Endometrial microvascular endothelial cells (primary cell): ENCODE results near the gene ITGA7. TPM values are rescaled to one million over a fixed set of nuclear protein-coding genes. Genes with fewer than 3 reads are reported as not detected.

Experiments
- in situ Hi-C: cut with HindIII; loops from 2 replicates; pipeline ENCODE4 v1.10.0; 2017; ENCODE audit warnings: low sequenced_read_pairs, low pct_unique_long_range_greater_than_20kb; ENCODE audit errors: inconsistent ontology term
- total RNA-seq: library from RNA; depleted of rRNA; stranded (reverse); fragments of >200 nt; gene quantifications from one replicate; pipeline ENCODE4 v1.2.3, GENCODE V29; 2015; ENCODE audit errors: inconsistent ontology term

The ITGA7 gene, protein sequence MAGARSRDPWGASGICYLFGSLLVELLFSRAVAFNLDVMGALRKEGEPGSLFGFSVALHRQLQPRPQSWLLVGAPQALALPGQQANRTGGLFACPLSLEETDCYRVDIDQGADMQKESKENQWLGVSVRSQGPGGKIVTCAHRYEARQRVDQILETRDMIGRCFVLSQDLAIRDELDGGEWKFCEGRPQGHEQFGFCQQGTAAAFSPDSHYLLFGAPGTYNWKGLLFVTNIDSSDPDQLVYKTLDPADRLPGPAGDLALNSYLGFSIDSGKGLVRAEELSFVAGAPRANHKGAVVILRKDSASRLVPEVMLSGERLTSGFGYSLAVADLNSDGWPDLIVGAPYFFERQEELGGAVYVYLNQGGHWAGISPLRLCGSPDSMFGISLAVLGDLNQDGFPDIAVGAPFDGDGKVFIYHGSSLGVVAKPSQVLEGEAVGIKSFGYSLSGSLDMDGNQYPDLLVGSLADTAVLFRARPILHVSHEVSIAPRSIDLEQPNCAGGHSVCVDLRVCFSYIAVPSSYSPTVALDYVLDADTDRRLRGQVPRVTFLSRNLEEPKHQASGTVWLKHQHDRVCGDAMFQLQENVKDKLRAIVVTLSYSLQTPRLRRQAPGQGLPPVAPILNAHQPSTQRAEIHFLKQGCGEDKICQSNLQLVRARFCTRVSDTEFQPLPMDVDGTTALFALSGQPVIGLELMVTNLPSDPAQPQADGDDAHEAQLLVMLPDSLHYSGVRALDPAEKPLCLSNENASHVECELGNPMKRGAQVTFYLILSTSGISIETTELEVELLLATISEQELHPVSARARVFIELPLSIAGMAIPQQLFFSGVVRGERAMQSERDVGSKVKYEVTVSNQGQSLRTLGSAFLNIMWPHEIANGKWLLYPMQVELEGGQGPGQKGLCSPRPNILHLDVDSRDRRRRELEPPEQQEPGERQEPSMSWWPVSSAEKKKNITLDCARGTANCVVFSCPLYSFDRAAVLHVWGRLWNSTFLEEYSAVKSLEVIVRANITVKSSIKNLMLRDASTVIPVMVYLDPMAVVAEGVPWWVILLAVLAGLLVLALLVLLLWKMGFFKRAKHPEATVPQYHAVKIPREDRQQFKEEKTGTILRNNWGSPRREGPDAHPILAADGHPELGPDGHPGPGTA
- not detected for total RNA-seq

DNA sequence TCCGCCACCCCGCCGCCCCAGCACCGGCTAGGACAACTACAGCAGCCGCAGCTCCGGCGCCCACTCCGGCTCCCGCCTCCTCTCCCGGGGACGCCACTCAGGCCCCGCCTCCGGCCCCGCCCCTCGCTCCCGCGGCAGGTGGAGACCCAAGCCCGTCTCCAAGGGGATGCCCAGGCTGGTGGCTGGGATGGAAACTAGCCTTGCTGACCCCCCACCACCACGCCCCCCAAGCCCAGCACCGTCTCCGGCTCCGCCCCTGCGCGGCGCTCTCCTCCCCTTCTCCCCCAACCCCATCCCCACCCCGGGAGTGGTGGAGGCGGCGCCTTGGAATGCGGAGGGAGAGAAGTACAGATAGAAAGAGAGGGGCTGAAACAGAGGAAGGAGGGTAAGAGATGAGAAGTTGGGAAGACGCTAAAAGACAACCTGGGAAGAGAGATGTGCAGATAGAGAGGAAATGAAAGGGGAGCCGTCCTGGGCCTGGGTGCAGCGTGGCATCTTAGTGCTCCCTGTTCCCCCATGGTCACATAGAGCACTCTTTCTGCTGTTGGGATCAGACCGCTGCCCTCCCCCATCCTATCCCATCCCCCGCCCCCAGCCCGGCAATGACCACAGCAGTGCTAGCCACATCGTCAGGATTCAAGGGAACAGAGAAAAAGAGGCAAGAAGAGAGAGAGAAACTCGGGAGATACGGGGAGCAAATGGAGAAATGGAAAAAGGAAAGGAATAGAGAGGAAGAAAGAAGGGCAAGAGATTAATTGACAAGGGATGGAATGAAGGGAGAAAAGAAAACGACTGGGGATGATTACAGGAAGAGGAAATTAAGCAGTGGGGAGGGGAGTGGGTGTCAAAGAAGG lies at the start of gene ITGA7:
TSS of gene ITGA7 (minus strand) at position 64 of the 854 bp plus-strand sequence. CDS start 222 bp downstream, outside the sequence.
- in situ Hi-C loops: no loop called here

GRCh38 chr12:55755246-55755645 lies 47.5 kb upstream of the ITGA7 start:
- in situ Hi-C loops: no loop called here

- in situ Hi-C loops: no loop called here
These were observed 40.7 kb upstream of the ITGA7 start for GRCh38 chr12:55748230-55748993.

GRCh38 chr12:55746913-55747231 lies 39.2 kb upstream of the ITGA7 start:
- in situ Hi-C loops: no loop called here

DNA sequence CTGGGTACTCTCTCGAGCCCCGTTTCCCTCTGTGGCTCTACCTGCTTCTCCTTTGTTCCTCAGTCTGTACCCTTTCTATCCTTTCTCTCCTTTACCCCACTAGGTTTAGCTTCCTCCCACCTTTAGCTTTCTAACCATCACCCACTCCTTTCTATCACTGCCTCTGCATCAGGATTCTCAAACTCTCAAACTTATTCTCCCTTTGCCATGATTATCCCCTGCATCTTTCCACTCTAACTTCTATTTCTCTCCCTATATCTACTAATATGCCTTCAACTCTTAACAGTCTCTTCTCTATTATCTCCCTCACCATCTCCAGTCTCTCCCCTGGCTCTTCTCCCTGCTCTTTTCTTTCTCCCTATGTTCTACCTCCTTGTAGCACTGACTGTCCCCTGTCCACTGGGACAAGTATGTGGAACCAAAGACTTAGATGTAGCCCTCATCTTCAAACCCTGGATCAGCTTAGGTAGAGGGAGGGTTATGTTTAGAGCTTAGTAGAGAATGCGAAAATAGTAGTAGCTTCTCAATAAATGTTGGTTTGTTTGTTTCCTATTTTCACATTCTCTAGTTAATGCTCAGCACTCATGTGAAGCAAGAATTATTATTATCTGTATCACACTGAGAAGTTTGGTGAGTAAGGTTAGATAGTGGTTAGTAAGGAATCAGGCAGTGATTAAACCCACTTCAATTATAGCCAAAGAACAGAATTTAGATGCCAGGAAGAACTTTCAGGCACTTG lies 38.6 kb upstream of the ITGA7 start:
- in situ Hi-C loops: no loop called here

DNA sequence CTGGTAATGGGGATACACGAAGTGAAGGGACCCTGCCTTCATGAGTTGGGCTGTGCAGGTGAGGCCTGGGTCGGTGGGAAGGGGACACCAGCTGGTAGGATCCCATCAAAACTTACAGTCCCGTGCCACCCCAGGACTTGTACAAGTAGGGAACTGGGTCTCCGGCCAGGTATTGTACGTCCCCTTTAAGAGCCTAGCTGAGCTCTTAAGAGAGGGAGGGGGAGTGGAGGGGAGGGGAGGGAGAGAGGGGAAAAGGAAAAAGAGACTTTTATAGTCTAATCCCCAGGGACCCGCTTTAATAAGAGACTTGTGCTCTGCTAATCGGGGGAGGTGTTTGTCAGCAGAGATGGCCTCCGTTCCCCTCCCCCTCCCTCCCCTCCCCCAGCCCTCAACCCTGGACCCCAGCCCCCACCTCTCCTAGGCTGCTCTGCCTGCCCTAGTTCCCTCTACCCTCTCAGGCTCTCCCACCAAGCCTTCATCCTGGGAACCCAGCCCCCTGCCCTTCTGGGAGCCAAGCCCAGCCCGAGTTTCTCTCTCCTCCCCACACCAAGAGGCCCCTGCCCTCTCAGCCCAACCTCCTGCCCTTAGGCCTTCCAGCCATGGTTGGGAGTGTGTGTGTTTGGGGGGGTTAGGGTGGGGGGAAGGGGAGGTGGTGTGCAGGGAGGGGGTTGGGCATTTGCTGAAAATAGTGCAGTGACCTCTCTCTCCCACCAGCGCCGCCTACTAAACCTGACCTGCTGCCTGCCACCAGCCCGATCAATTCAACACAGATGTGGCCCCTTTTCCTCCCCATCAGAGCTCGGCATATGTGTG lies 37.9 kb upstream of the ITGA7 start:
- in situ Hi-C loops: no loop called here

DNA sequence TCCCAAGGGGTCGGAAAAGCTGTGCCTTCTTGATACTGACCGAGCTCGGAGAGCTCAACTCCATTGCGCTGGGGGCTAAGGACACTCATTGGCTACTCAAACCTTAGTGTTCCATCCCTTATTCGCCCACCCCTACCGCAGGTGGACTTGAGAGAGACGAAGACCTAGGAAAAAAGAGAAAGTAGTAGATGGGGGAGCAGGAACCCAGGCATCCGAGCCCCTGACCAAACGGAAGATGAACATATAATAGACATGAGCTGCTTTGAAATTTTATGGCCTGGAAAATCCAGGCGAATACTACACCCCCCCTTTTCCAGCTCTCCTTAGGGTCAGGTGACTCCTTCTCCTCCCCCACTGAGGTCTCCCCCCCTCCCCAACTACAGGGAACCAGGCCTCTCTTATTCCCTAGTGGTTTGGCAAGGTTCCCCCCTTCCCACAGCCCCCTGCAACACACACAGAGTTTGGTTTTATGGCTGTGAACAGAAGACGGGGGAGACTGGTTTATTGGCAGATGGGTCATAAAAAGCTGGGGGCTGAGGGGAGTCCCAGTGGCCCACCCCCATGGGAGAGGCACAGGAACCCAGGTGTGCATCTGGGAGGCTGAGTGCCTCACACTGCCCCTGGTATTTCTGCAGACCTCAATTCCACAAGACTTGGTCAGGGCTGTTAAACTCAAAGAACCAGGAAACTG lies 36.8 kb upstream of the ITGA7 start:
- in situ Hi-C loops: no loop called here

DNA sequence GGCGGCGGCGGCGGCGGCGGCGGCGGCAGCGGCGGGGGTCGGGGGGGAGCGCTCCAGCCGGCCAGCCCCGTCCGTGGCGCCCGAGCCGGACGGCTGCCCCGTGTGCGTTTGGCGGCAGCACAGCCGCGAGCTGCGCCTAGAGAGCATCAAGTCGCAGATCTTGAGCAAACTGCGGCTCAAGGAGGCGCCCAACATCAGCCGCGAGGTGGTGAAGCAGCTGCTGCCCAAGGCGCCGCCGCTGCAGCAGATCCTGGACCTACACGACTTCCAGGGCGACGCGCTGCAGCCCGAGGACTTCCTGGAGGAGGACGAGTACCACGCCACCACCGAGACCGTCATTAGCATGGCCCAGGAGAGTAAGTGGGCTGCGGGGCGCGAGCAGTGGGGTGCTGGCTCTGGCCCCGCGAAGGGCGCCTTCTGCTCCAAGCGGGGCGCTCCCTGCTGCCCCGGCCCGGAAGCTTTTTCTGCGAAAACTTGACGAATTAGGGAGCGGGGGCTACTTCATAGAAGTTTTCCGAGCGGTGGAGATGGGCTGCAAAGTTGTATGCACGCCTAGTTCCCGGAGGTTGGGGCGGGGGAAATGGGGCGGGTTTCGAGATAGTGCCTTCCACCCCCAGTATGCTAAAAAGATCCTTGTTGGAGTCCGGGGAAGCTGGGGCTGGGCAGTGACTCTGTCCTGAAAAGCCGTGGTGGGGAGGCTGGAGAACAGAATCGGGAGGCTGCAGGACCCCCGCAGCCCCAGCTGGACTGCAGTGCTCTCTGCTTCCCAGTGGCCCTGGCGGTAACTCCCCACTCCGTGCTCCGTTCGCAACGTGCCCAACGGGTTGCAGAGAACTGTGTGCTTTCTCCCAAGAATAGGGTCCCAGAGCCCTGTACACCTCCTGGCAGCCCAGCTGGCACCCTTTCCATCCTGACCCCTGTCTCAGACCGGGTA lies 36.0 kb upstream of the ITGA7 start:
- in situ Hi-C loops: no loop called here

DNA sequence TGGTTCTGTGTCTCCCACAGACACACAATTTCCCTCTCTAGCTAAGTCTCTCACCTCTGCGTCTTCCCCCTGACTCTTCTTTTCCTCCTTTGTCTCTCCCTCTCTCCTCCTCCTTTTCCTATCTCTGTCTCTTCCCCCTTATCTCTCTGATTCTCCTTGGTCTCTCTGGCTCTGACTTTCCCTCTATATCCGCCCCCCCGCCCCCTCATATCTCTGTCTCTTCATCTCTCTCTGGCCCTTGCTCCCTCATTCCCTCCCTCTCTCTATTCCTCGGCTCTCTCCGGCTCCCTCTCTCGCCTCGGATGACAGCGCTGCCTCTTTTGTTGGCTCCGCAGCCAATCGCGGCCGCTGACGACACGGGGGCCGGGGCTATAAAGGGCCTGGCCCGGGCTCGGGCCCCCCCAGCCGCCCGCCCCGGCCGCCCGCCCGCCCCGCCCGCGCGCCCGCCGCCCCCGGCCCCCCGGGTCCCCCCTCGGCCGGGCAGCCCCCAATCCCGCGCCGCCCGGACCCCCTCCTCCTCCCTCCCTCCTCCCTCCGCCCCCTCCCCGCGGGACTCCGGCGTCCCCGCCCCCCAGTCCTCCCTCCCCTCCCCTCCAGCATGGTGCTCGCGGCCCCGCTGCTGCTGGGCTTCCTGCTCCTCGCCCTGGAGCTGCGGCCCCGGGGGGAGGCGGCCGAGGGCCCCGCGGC lies 35.2 kb upstream of the ITGA7 start, which contains the start of gene GDF11:
TSS of gene GDF11 (plus strand) at position 404 of the 687 bp plus-strand sequence. CDS start at position 599, 195 bp downstream.
- in situ Hi-C loops: no loop called here

- in situ Hi-C loops: no loop called here
These were observed 34.4 kb upstream of the ITGA7 start for GRCh38 chr12:55741931-55742680.

- in situ Hi-C loops: no loop called here
These were observed 31.3 kb upstream of the ITGA7 start for GRCh38 chr12:55739025-55739378.

DNA sequence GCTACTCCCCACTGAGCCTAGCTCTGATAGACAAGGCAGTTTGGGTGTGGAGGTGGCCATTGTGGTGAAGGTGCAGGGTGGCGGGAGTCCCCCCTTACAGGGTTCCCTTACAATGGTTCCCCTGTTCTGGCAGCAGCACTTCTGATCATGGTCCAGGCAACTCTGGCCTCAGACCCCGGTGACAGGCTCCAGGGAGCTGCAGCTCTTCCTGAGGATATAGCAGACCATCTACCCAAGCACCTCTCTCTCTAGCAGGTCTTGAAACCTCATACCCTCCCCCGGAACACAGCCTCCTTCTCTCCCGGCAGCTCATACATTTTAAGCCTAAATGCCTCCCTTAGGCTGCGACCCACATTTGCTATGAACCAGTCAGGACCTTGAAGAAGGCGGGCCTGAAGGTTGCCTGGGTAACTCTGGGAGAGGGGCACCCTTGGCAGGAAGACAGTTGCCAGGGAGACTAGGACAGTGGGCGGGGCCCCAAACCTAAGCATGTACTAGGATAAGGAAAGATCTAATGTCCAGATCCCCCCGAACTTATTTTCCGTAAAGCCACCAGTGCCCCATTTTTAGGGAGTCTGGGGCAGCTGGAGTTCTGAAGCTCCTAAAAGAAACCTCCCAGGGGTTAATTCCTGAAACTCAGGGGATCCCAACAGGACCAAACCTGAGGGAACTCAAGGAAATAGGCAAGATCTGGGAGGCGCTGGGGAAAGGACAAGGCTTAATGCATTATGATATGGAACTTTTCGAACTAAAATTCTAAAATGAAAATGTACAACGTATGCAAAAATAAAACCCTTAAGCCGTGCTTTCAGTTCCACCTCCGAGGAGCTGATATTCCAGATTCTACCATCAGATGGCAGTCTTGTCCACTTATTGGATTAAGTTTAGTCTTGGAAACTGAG lies 30.7 kb upstream of the ITGA7 start:
- in situ Hi-C loops: no loop called here

DNA sequence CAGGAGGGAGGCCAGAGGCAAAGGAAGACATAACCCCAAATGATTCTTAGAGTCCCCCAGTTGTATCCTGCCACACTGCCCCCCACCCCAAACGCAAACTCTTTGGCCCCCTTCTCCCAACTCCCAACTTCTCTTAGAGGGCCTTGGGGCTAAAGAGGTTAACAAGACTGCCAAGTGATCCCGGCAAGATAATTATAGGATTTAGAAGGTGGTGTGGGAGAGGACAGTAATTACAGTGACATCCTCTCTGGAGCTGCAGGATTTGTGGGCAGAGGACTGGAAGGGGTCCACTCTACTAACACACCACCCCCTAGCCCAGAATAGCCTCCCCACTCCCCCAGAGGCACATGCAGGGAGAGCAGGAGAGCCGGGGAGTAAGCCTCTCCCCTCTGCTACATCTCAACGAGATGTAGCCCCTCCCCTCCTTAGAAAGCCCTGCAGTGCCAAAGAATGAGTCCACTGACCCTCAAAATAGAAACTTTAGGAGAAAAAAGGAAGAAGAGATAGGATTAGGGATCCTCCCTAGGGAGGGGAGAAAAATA lies 29.9 kb upstream of the ITGA7 start:
- in situ Hi-C loops: no loop called here
